Liver (tissue), 9 donors: ENCODE results near the gene ADIPOR1. TPM values are rescaled to one million over a fixed set of nuclear protein-coding genes. Genes with fewer than 3 reads are reported as not detected.

ENCODE experiments used
- DNase-seq: peaks from one replicate; pipeline ENCODE4 v3.0.0-alpha.2; 2017; ENCODE audit warnings: low spot score
- H3K27ac ChIP-seq, 2 donors: one replicate each; pipeline ENCODE4 v1.7.0; 2013; ENCODE audit warnings: inconsistent platforms in 2 of 2, low read length in 2 of 2, control low read depth in 1 of 2, low read depth in 1 of 2, mild to moderate bottlenecking in 1 of 2
- H3K27me3 ChIP-seq, 4 donors: one replicate each; pipeline versions ENCODE4 v1.6.1 to v1.7.0; 2013; ENCODE audit warnings: low read length in 3 of 4, inconsistent platforms in 1 of 4, mild to moderate bottlenecking in 1 of 4, moderate library complexity in 1 of 4; ENCODE audit not compliant: control insufficient read depth in 4 of 4, insufficient read depth in 4 of 4
- H3K36me3 ChIP-seq, 4 donors: one replicate each; pipeline versions ENCODE4 v1.6.1 to v1.7.0; 2013; ENCODE audit warnings: low read length in 3 of 4, mild to moderate bottlenecking in 3 of 4, low read depth in 1 of 4, moderate library complexity in 1 of 4; ENCODE audit not compliant: control insufficient read depth in 4 of 4, insufficient read depth in 3 of 4
- H3K4me1 ChIP-seq, 4 donors: one replicate each; pipeline versions ENCODE4 v1.6.1 to v1.7.0; 2013; ENCODE audit warnings: low read length in 3 of 4, mild to moderate bottlenecking in 3 of 4, moderate library complexity in 1 of 4; ENCODE audit not compliant: control insufficient read depth in 4 of 4, insufficient read depth in 4 of 4
- H3K4me3 ChIP-seq, 3 donors: one replicate each; pipeline versions ENCODE4 v1.6.1 to v1.7.0; 2013; ENCODE audit warnings: low read length in 3 of 3, control low read depth in 1 of 3, low read depth in 1 of 3, mild to moderate bottlenecking in 1 of 3
- H3K9ac ChIP-seq, 2 donors: one replicate each; pipeline ENCODE4 v1.7.0; 2013; ENCODE audit warnings: low read length in 2 of 2, mild to moderate bottlenecking in 2 of 2, moderate library complexity in 2 of 2, control low read depth in 1 of 2, low read depth in 1 of 2
- H3K9me3 ChIP-seq, 4 donors: one replicate each; pipeline versions ENCODE4 v1.6.1 to v1.7.0; 2013; ENCODE audit warnings: low read length in 3 of 4; ENCODE audit not compliant: control insufficient read depth in 4 of 4
- ATF3 ChIP-seq: IDR thresholded peaks from 2 replicates; pipeline ENCODE4 v1.6.1; 2016; ENCODE audit warnings: antibody characterized with exemption
- FOXA2 ChIP-seq: IDR thresholded peaks from 2 replicates; pipeline ENCODE4 v1.6.1; 2016; ENCODE audit warnings: antibody characterized with exemption
- GABPA ChIP-seq, 2 donors: IDR thresholded peaks in 1 of 2; conservative IDR thresholded peaks in 1 of 2; 2 replicates each; pipeline ENCODE4 v1.6.1; 2016; ENCODE audit warnings: antibody characterized with exemption in 2 of 2, mild to moderate bottlenecking in 1 of 2, moderate library complexity in 1 of 2
- HNF4A ChIP-seq, 2 donors: conservative IDR thresholded peaks; 2 replicates each; pipeline ENCODE4 v1.6.1; 2016; ENCODE audit warnings: antibody characterized with exemption in 2 of 2, mild to moderate bottlenecking in 2 of 2
- HNF4G ChIP-seq: IDR thresholded peaks from 2 replicates; pipeline ENCODE4 v1.6.1; 2016; ENCODE audit warnings: antibody characterized with exemption
- NR2F2 ChIP-seq: IDR thresholded peaks from 2 replicates; pipeline ENCODE4 v1.6.1; 2016; ENCODE audit warnings: antibody characterized with exemption
- RXRA ChIP-seq, 2 donors: IDR thresholded peaks; 2 replicates each; pipeline ENCODE4 v1.6.1; 2017 to 2018; ENCODE audit warnings: antibody characterized with exemption in 2 of 2, mild to moderate bottlenecking in 1 of 2
- SP1 ChIP-seq: IDR thresholded peaks from 2 replicates; pipeline ENCODE4 v1.6.1; 2018; ENCODE audit warnings: antibody characterized with exemption, mild to moderate bottlenecking
- TAF1 ChIP-seq: conservative IDR thresholded peaks from 2 replicates; pipeline ENCODE4 v1.6.1; 2016; ENCODE audit warnings: antibody characterized with exemption, mild to moderate bottlenecking
- YY1 ChIP-seq: IDR thresholded peaks from 2 replicates; pipeline ENCODE4 v1.6.1; 2016; ENCODE audit warnings: antibody characterized with exemption, mild to moderate bottlenecking
- ZBTB33 ChIP-seq: IDR thresholded peaks from 2 replicates; pipeline ENCODE4 v1.6.1; 2016; ENCODE audit warnings: antibody characterized with exemption
- WGBS: extraction: QIAGEN DNeasy Blood & Tissue Kit; methylation state at CpG from one replicate; pipeline ENCODE4 v1.1.7; 2013; 5-methylcytosine and 5-hydroxymethylcytosine counted together
- polyA plus RNA-seq, 2 donors: library from polyadenylated mRNA; stranded (reverse) in 1 of 2; unstranded in 1 of 2; fragments of 200-250 nt in 1 of 2; fragments of >200 nt in 1 of 2; fragmentation: Nextera tagmentation in 1 of 2; extraction: Ambion mirVana in 1 of 2; gene quantifications; one replicate each; pipeline versions ENCODE4 v1.2.1 to v1.2.3, GENCODE V29; 2013 to 2015
- total RNA-seq, 2 donors: library from RNA; depleted of rRNA; stranded (reverse); fragments of >200 nt; gene quantifications; one replicate each; pipeline ENCODE4 v1.2.3, GENCODE V29; 2014
- TF ChIP-seq, protein P1 (sequence below): fragments of 150-350 bp; IDR thresholded peaks from 2 replicates; pipeline ENCODE4 v1.5.1; 2017; ENCODE audit warnings: improper control_type of control experiment, low read depth, low read length; ENCODE audit not compliant: missing input control
- donor health status: healthy.
- donor health status: healthy.
- donor health status: healthy.
- donor health status: healthy.
- donor health status: healthy.

Gene ADIPOR1
- total and polyA plus RNA-seq, 4 donors = 58.5 to 175 (median 70.4) TPM

DNA sequence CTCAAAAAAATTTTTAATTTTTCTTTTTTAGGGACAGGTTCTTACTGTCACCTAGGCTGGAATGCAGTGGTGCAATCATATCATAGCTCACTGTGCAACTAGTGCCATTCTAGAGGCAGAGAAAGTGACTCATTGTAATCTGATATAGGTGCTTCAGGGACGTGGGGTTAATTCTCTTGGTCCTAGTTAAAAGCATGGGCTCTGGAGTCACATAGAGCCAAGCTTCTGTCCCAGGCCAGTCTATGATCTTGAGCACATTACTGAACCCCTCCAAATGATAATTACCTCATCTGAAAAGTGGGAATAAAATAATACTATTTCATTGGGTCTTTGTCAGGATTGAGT is 1.1 kb upstream of the ADIPOR1 start:
- Histone ChIP-seq H3K4me3 (no peak overlapping the region), H3K27ac (no peak overlapping the region), H3K4me1 (peaks cover 11 to 37% (median 27%) of the 10 kb centered on the region in 4 donors), H3K27me3 (no peaks in the 10 kb centered on the region), H3K9ac (no peak overlapping the region), H3K9me3 (no peaks in the 10 kb centered on the region), H3K36me3 (peaks cover 2 to 23% (median 11%) of the 10 kb centered on the region in 4 donors)
- no peak for DNase-seq
- TF ChIP-seq GABPA (IDR thresholded peaks at IDR 0.05 in 1 of 2, conservative IDR thresholded peaks at IDR 0.05 in 1 of 2) (no peak), ATF3 (no peak), HNF4A (conservative IDR thresholded peaks at IDR 0.05) (no peak), FOXA2 (no peak), TAF1 (no peak), HNF4G (no peak)
- TF ChIP-seq, protein P1, sequence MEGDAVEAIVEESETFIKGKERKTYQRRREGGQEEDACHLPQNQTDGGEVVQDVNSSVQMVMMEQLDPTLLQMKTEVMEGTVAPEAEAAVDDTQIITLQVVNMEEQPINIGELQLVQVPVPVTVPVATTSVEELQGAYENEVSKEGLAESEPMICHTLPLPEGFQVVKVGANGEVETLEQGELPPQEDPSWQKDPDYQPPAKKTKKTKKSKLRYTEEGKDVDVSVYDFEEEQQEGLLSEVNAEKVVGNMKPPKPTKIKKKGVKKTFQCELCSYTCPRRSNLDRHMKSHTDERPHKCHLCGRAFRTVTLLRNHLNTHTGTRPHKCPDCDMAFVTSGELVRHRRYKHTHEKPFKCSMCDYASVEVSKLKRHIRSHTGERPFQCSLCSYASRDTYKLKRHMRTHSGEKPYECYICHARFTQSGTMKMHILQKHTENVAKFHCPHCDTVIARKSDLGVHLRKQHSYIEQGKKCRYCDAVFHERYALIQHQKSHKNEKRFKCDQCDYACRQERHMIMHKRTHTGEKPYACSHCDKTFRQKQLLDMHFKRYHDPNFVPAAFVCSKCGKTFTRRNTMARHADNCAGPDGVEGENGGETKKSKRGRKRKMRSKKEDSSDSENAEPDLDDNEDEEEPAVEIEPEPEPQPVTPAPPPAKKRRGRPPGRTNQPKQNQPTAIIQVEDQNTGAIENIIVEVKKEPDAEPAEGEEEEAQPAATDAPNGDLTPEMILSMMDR = no peak
- 90% methylated on average over 1 of the region's 1 CpG for WGBS

DNA sequence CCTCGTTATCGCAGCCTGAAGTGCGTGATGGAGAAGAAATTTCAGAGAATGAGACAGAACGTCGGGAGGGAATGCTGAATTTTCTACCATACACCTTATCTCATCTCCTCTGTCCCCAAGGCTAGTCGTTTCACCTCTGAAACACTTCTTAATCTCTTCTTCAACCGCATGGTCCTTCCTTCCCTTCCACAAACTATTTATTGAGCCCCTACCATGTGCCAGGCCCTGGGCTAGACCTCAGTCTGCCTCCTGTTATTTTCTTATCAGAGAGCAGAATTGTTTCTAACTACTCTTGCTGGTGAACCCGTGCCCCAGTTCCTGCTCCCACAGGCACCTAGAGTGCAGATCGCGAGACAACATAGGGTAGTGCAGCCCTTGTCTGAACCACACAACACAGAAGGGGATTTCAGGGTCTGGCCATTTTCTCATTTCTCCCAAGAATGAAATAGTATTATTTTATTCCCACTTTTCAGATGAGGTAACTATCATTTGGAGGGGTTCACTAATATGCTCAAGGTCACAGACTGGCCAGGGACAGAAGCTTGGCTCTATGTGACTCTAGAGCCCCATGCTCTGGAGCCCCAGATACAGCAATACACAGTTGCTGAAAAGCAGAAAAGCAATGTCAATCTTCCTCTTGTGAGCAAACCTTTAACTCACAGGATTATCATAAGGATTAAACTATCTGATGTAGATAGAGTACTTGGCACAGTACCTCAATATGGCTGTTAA is 598 bp upstream of the ADIPOR1 start:
- Histone ChIP-seq H3K27ac (peak overlapping the region in 1 of 2 donors; percentile 37), H3K9ac (peak overlapping the region; percentile 50 to 87), H3K27me3 (no peaks in the 10 kb centered on the region), H3K36me3 (peaks cover 2 to 23% (median 8%) of the 10 kb centered on the region in 4 donors), H3K9me3 (no peaks in the 10 kb centered on the region), H3K4me1 (peaks cover 12 to 42% (median 32%) of the 10 kb centered on the region in 4 donors), H3K4me3 (peak overlapping the region; percentile 59 to 94 (median 64))
- WGBS = 4% methylated on average over 10 of the region's 10 CpGs
- TF ChIP-seq NR2F2 = no peak
- peak; percentile 32 for TF ChIP-seq SP1
- DNase-seq = no peak

- Histone ChIP-seq H3K4me3 (peak overlapping the region; percentile 85 to 94 (median 87)), H3K4me1 (peaks cover 14 to 53% (median 36%) of the 10 kb centered on the region in 4 donors), H3K27ac (no peak overlapping the region), H3K9me3 (no peaks in the 10 kb centered on the region), H3K36me3 (peaks cover 0 to 7% (median 2%) of the 10 kb centered on the region in 4 donors), H3K27me3 (no peaks in the 10 kb centered on the region), H3K9ac (peak overlapping the region; percentile 66 to 86)
- 67% methylated on average over 6 of the region's 6 CpGs for WGBS
- TF ChIP-seq TAF1 = no peak
- no peak for DNase-seq
Measured at GRCh38 chr1:202956969-202957368, 1.1 kb downstream of the ADIPOR1 start.

- H3K4me1 ChIP-seq = peaks cover 14 to 48% (median 36%) of the 10 kb centered on the region in 4 donors
- H3K9me3 ChIP-seq = no peaks in the 10 kb centered on the region
- no peak overlapping the region for H3K4me3 ChIP-seq
- H3K27ac ChIP-seq = no peak overlapping the region
- 57% methylated on average over 6 of the region's 6 CpGs for WGBS
- DNase-seq = no peak
- TF ChIP-seq HNF4A (conservative IDR thresholded peaks at IDR 0.05) (peak; percentile 57 to 73), RXRA (IDR thresholded peaks at IDR 0.05) (peak in 1 of 2 donors; percentile 12), YY1 (peak; percentile 30), TAF1 (no peak), HNF4G (peak; percentile 11), ZBTB33 (no peak)
- H3K36me3 ChIP-seq = peaks cover 3 to 12% (median 6%) of the 10 kb centered on the region in 4 donors
- H3K27me3 ChIP-seq = no peaks in the 10 kb centered on the region
- H3K9ac ChIP-seq = no peak overlapping the region
Measured at GRCh38 chr1:202954057-202954745, 3.9 kb downstream of the ADIPOR1 start.
